Measurements from ENCODE around the gene TSHZ2.
A peak's percentile ranks its signal among the peaks of the same experiment; 100 is the strongest.

TSHZ2 gene

DNA sequence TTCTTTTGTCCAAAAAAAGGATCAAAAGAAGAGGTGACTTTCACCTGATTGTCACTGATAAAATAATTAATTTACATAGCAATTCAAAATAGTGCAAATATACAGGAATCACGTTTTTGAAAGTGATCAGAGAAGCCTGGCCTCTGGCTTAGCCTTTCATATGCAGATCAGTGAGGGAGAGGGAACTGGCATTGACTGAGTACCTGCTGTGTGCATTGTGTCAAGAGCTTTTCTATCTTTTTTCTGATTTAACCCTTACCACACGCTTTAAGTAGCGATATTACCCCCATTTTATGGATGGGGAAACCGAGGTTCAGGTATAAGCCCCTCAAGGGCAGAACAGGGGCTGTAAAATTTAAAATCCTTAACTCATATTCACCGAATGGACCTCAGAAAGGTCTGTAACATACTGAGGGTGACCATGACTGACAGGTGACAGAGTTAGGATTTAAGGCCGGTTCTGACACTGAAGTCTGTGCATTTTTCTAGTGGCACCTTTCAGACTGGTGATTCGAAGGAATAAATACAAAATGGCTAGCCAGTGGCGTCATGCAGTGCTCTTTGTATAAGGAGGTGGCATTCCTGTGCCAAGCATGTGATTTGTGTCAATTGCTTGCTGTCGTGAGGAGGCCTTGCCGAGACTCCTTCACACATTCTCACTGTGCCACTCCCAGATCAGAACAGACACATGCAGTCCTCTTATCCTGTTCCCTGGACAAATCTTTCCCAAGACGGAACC, 310.2 kb downstream of the TSHZ2 start:
- H3K27ac ChIP-seq: no peak overlapping the region
- no peak for TF ChIP-seq ZFX (IDR thresholded peaks at IDR 0.05; ENCODE audit: borderline replicate concordance)
- TF ChIP-seq, protein P1, sequence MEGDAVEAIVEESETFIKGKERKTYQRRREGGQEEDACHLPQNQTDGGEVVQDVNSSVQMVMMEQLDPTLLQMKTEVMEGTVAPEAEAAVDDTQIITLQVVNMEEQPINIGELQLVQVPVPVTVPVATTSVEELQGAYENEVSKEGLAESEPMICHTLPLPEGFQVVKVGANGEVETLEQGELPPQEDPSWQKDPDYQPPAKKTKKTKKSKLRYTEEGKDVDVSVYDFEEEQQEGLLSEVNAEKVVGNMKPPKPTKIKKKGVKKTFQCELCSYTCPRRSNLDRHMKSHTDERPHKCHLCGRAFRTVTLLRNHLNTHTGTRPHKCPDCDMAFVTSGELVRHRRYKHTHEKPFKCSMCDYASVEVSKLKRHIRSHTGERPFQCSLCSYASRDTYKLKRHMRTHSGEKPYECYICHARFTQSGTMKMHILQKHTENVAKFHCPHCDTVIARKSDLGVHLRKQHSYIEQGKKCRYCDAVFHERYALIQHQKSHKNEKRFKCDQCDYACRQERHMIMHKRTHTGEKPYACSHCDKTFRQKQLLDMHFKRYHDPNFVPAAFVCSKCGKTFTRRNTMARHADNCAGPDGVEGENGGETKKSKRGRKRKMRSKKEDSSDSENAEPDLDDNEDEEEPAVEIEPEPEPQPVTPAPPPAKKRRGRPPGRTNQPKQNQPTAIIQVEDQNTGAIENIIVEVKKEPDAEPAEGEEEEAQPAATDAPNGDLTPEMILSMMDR (IDR thresholded peaks at IDR 0.05): no peak

DNA sequence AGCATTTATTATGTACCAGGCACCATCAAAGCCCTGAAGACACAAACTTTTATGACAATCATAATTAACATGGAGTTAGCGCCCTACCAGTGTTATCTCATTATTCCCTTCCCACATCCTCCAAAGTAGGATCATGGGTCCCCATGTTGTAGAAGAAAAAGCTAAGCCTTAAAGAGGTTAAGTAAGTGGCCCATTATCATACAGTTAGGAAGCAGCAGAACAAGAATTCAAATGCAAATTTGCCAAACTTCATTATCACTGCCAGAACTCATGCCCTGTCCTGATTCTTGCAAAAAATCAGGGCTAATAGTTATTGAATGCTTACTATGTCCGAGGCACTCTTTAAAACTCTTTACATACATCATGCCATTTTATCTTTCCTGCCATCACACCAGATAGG, 310.9 kb downstream of the TSHZ2 start:
- TF ChIP-seq, protein P1 (IDR thresholded peaks at IDR 0.05): no peak
- TF ChIP-seq ZFX (IDR thresholded peaks at IDR 0.05; ENCODE audit: borderline replicate concordance): no peak

DNA sequence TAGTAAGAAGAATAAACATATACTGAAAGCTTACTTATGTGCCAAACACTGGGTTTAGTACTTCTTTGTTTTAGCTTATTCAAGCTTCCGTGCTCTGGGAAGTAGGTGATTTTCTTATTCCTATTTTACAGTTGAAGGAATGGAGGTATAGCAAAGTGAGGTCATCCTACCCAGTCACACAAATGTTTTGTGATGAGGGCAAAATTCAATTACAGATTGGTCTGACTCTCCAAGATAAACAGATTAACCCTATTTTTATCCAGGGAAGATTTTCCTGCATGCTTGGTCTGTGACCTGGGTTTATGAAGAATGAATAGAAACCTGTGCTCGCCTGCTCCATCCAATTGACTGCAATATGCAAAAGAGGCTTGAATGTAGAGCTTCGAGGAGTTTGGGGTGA, 311.4 kb downstream of the TSHZ2 start:
- no peak for TF ChIP-seq ZFX (IDR thresholded peaks at IDR 0.05; ENCODE audit: borderline replicate concordance)
- TF ChIP-seq, protein P1 (IDR thresholded peaks at IDR 0.05): no peak
- no peak overlapping the region for H3K27ac ChIP-seq

More for the DNA sequence above, 310.9 kb downstream of the TSHZ2 start:
- H3K27ac ChIP-seq: no peak overlapping the region

DNA sequence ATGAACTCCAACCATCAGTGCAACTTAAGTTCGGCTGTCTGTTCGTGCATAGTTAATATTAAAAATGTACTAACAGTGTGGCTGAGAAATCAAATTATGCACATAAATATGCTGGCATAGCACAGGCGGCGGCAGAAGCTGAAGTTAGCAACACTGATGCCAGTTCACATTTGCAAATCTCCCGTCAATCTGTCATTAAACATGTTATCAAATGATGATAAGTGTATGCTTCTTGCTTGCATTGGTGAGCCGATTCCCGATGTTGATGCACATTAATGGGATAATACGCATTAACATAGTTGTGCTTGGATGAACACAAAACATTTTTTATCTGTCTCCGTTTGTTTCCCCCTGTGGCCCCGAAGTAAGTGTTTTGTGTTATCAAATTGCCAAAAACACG, 312.1 kb downstream of the TSHZ2 start:
- TF ChIP-seq, protein P1 (IDR thresholded peaks at IDR 0.05): no peak
- no peak for TF ChIP-seq ZFX (IDR thresholded peaks at IDR 0.05; ENCODE audit: borderline replicate concordance)
- no peak overlapping the region for H3K27ac ChIP-seq

DNA sequence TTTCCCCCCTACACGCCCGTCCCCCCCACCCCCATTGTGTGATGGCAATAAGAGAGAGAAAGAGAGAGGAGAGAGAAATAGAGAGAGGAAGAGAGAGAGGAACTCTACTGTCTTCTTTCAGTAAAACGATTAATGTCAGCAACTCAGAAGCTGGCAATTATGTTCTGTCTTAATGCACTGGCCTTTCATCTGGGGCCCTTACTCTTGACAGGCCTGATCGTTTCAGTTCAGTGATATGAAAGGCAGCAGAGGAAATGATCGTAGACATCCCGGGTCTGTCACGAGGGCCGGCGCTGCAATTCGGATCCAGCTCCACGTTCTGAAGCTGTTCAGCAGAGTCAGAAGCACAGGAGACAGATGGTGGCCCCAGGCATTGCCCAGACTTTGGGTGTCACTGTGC, 312.5 kb downstream of the TSHZ2 start:
- no peak for TF ChIP-seq ZFX (IDR thresholded peaks at IDR 0.05; ENCODE audit: borderline replicate concordance)
- TF ChIP-seq, protein P1 (IDR thresholded peaks at IDR 0.05): no peak
- H3K27ac ChIP-seq: no peak overlapping the region

DNA sequence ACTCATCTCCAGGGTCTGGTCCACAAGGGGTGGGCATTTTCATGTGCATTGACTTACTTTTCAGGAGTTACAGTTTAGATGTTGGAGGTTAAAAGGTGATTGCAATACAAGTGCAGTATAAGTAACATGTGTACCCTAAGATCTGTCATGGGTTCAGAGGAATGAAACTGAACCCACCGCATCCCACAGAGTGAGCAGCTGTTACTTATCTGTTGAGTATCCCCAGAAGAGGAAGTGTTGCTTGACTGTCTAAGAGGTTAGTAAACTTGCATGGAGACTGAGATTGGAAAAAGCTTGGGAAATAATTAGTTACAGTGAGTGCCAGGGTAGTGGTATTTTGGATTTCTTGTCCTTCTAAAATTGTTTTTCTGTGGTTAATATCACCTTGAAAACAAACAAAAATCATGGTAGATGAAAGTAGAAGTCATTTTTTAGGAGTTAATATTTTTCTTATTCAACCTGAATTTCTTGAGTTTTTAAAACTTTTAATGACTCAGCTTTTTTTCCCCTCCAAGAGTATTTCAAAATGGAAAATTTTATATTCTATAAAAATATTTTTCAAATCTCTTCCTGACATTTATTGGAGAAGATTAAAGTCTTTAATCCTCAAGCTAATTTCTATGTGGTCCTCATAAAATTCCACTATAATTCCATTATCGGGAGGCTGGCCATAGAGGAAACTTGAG, 315.3 kb downstream of the TSHZ2 start:
- TF ChIP-seq, protein P1 (IDR thresholded peaks at IDR 0.05): no peak
- TF ChIP-seq ZFX (IDR thresholded peaks at IDR 0.05; ENCODE audit: borderline replicate concordance): no peak
- H3K27ac ChIP-seq: no peak overlapping the region

DNA sequence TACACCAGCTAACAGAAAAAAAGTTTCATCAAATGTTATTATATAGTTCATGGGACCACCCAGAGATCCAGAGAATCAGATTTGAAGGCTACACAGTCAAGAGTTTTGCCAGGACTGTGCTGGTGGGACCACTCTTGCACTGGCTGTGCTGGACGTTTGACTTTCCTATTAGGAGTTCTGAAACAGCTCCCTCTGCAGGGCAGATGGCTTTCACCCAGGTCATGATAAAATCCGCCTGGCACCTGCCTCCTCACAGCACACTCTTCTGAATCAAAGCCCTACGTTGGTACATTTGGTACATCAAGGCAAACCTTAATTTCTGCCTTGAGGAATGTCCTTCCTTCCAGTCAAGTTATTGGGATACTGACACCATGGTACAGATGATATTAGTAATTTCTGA, 319.4 kb downstream of the TSHZ2 start:
- TF ChIP-seq, protein P1 (IDR thresholded peaks at IDR 0.05): peak; percentile 56
- TF ChIP-seq ZFX (IDR thresholded peaks at IDR 0.05; ENCODE audit: borderline replicate concordance): no peak
- no peak overlapping the region for H3K27ac ChIP-seq
